NT2/D1 (cell line): ENCODE data around the gene PLEKHB2.

Experiments
- SUZ12 ChIP-seq: IDR thresholded peaks from 2 replicates; pipeline ENCODE4 v1.6.1; 2011; ENCODE audit not compliant: insufficient read length, insufficient read depth; ENCODE audit errors: extremely low read depth
- ZNF274 ChIP-seq: IDR thresholded peaks from 2 replicates; pipeline ENCODE4 v1.6.1; 2011; ENCODE audit warnings: mild to moderate bottlenecking, low read depth, low read length

DNA sequence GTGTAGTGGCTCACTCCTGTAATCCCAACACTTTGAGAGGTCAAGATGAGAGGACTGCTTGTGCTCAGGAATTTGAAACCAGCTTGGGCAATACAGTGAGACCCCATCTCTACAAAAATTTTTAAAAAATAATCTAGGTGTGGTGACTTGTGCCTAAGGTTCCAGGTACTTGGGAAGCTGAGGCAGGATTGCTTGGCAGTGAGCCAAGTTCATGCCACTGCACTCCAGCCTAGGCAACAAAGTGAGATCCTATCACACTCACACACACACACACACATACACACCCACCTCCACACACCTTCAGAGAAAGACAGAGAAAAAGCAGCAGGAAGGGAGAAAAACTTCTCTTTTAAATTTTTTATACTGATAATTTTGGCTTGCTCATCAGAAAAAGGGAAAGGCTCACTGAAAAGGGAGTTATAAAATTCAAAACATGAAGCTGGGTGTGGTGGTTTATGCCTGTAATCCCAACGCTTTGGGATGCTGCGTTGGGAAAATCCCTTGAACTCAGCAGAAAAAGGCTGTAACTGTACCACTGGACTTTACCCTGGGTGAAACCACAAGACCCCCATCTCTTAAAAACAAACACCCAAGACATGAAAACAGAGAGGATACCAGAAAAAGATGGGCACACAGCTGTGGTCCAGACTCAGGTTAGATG is 37.5 kb upstream of the PLEKHB2 start:
- TF ChIP-seq SUZ12 = no peak
- TF ChIP-seq ZNF274 = no peak
